GM12801 (cell line): ENCODE data around the gene ENO3.

Source experiments
- TF ChIP-seq, protein P1 (sequence below): IDR thresholded peaks from one replicate; pipeline ENCODE4 v1.5.1; 2011; ENCODE audit warnings: control low read depth; ENCODE audit not compliant: insufficient read length; ENCODE audit errors: extremely low read depth

The ENO3 gene

DNA sequence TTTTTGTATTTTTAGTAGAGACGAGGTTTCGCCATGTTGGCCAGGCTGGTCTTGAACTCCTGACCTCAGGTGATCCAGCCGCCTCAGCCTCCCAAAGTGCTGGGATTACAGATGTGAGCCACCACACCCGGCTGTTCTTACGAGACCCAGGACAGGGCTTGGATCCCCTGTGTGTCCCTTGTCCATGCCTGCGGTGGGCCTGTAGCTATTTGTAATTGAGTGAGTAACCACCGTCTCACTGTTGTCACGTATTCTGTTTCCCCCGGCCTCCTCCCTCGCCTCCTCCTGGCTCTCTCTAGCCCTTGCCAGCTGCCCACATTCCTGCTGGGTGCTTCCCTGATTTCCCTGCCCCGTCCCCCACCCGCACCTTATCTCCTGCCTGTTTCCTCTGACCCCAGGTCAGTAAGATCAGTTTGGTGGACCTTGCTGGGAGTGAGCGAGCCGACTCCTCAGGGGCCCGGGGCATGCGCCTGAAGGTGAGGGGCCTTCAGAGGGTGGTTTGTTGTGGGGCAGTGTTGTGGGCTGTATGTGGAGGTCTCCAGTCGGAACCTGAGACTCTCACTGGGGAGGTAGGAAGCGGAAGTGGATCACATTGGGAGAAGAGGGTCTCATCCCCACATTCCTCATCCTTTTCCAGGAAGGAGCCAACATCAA, 52.4 kb downstream of the ENO3 start:
- TF ChIP-seq, protein P1, sequence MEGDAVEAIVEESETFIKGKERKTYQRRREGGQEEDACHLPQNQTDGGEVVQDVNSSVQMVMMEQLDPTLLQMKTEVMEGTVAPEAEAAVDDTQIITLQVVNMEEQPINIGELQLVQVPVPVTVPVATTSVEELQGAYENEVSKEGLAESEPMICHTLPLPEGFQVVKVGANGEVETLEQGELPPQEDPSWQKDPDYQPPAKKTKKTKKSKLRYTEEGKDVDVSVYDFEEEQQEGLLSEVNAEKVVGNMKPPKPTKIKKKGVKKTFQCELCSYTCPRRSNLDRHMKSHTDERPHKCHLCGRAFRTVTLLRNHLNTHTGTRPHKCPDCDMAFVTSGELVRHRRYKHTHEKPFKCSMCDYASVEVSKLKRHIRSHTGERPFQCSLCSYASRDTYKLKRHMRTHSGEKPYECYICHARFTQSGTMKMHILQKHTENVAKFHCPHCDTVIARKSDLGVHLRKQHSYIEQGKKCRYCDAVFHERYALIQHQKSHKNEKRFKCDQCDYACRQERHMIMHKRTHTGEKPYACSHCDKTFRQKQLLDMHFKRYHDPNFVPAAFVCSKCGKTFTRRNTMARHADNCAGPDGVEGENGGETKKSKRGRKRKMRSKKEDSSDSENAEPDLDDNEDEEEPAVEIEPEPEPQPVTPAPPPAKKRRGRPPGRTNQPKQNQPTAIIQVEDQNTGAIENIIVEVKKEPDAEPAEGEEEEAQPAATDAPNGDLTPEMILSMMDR = no peak
